UCSD-AML1 (cell line): ENCODE data around the gene NPIPA1.
"Not testable (repeated sequence)": the region's sequence is repeated elsewhere in the genome, so short reads cannot be mapped to it uniquely, and the experiment has no call there.

Source experiments
- DNase-seq: peaks from one replicate; lab custom pipeline; 2025; ENCODE audit not compliant: unreplicated experiment; lab: John Stamatoyannopoulos, UW

NPIPA1 gene

DNA sequence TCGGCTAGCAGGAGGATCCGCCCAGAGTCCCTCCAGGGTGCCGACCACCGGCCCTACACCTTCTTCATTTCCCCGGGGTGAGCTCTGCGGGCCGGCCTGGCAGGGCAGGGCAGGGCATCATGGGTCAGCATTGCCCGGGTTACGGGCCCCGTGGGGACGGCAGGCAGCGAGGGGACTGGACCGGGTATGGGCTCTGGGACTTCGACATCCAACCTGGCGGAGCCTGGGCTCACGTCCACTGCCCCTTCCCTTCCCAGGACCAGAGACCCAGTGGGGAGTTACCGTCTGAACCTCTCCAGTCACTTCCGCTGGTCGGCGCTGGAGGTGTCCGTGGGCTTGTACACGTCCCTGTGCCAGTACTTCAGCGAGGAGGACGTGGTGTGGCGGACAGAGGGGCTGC, 7.0 kb upstream of the NPIPA1 start:
- not testable (repeated sequence) for DNase-seq

DNA sequence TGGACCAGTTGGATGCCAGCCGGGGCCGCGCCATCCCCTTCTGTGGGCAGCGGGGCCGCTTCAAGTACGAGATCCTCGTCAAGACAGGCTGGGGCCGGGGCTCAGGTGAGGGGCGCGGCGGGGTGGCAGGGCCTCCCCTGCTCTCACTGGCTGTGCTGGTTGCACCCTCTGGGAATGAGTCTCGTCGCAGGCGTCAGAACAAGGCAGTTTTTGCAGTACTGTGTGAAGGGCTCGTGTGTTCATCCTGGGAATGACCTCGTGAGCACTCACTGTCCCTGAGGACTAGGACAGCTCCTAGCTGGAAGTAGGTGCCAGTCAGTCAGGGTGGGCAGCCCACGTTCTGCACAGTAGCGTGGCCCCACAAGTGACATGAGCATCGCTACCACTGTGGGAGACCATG, 6.3 kb upstream of the NPIPA1 start:
- not testable (repeated sequence) for DNase-seq

- DNase-seq: not testable (repeated sequence)
Measured at GRCh38 chr16:14932581-14933375, 4.5 kb upstream of the NPIPA1 start.

DNA sequence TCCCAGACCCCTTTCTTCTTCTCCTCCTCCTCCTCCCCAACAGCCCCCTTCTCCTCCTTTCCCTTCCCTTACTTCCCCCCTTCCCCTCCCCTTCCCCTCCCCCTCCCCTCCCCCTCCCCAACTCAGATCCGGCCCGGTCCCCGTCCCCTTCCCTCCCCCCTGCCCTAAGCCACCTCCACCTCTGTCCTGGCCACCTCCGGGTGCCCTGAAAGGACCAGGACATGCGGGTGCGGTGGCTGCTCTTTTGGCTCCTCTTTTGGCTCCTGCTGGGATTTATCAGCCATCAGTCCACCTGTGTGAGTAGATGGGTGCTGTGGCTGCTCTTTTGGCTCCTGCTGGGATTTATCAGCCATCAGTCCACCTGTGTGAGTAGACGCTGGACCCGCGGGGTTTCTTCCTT, 751 bp downstream of the NPIPA1 start:
- not testable (repeated sequence) for DNase-seq

DNA sequence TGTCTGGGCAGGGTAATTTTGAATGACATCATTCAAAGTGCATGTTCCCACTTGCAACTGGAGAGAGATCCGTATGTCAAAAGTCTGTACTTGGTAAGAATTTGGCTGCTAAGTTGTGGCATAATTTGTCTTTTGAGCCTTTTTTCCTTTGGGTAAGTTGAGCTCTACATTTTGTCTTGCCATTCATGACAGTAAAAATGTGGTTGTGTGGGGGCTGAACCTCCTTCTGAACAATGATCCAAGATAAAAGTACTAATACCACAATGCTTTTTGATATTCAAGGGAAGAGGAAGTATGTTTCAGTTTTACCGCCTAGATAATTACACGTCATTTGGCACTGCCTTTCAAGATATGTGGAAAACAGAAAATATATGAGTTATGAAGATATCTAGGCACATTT, 5.4 kb downstream of the NPIPA1 start:
- DNase-seq: not testable (repeated sequence)

GRCh38 chr16:14955546-14956231, 18.4 kb downstream of the NPIPA1 start:
- DNase-seq: no peak

DNA sequence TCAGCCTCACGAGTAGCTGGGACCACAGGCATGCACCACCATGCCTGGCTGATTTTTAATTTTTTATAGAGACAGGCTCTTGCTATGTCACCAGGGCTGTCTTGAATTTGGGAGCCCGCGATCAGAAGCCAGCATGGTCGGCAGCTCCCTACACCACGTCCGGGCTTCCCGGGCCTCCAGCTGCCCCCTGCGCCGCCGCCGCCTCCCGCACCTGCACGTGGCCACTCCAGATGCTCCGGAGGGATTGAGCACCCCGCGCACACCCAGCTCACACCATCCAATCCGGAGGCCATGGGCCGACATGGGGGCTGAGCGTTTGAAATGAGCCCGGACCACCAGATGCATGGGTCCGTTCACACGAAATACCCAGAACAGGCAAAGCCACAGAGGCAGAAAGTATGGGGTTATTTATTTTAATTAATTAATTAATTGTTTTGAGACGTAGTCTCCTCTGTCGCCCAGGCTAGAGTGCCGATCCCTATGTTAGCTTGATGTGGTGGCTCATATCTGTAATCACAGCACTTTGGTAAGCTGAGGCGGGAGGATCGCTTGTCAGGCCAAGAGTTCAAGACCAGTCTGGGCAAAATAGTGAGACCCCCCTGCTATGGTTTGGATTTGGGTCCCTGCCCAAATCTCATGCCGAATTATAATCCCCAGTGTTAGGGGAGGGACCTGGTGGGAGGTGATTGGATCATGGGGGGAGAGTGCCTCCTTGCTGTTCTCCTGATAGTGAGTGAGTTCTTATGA, 20.5 kb downstream of the NPIPA1 start:
- no peak for DNase-seq

DNA sequence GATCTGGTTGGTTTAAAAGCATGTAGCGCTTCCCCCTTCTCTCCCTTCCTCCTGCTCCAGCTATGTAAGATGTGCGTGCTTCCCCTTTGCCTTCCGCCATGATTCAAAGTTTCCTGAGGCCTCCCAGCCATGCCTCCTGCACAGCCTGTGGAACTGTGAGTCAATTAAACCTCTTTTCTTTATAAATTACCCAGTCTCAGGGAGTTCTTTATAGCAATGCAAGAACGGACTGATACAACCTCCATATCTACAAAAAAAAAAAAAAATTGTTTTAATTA, 21.0 kb downstream of the NPIPA1 start:
- peak; percentile 13 for DNase-seq

- DNase-seq: no peak
Measured at GRCh38 chr16:14958970-14959369, 21.7 kb downstream of the NPIPA1 start.

DNA sequence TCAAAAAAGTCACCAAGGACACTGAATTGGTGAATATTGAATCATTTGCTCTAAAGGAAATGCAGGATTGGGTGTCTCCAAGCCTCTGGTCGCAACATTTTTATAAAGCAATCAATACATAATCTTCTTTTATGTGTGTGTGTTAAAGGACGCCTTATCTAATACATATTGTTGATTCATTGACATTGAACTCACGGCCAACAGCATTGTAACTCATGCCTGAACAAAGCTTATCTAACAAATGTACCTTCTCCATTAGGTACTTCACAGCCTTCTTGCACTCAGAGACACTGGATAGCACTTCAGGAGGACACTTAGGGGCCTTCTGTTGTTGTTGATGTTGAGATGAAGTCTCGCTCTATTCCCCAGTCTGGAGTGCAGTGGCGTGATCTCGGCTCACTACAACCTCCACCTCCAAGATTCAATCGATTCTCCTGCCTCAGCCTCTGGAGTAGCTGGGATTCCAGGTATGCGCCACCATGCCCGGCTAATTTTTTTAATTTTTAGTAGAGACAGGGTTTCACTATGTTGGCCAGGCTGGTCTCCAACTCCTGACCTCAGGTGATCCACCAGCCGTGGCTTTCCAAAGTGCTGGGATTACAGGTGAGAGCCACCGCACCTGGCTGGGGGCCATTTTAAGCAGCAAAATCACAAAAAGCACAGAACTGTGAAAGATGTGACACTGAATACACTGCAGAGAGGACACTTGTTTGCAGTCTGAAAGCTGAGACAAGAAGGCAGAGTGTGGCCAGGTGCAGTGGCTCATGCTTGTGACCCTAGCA, 24.4 kb downstream of the NPIPA1 start:
- DNase-seq: no peak

GRCh38 chr16:14963281-14964173, 26.3 kb downstream of the NPIPA1 start:
- no peak for DNase-seq

- no peak for DNase-seq
Measured at GRCh38 chr16:14965328-14965727, 28.1 kb downstream of the NPIPA1 start.

DNA sequence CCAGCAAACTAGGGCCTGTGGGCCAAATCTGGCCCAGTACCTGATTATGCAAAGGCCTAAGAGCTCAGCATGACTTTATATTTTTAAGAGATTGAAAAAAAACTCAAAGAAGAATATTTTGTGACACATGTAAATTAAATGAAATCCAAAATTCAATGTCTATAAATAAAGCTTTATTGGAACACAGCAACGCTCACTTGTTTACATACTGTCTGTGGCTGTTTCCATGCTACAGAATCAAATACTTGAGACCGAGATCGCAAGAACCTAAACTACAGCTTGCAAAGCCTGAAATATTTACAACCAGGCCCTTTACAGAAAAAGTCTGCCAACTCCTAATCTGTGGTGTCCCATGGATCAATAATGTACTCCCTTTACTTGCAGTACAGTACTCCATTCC, 32.6 kb downstream of the NPIPA1 start:
- DNase-seq: not testable (repeated sequence)

DNA sequence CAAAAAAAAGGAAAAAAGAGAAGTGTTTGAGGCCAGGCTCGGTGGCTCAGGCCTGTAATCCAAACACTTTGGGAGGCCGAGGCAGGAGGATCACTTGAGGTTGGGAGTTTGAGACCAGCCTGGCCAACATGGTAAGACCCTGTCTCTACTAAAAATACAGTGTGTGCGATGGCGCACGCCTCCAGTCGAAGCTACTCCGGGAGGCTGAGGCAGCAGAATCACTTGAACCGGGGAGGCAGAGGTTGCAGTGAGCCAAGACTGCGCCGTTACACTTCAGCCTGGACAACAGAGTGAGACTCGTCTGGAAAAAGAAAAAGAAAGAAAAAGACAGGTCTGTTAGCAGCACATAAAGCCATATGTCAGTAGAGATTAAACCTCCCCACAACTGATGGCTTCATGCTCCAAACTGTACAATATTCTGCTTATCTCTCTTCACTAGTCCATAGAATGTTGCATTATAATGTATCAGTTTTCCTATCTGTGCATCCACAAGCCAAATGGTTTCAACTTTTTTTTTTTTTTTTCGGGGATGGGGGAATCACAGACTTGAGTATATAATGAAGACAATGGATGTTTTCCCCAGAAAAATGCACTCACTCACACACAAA, 34.5 kb downstream of the NPIPA1 start:
- DNase-seq: not testable (repeated sequence)

DNA sequence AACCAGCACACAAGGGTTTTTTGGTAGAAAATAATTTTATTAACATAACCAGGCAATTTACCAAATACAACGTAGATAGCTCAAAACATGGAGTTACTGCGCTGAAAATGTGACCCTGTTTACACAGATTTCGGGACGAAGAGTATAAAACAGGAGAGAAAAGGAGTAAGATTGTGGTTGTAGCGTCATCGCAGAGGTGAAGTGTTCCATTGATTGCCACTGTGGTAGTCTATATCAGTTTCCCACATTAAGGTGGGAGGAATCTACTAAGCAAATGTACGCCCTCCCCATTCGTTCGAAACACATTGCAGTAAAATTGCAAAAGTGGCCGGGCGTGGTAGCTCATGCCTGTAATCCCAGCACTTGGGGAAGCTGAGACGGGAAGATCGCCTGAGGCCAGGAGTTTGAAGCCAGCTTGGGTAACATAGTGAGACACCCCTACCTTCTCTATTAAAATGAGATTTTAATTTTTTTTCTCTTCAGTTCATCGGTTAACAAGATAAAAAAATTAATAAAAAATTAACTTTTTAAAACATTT, 36.6 kb downstream of the NPIPA1 start:
- not testable (repeated sequence) for DNase-seq

DNA sequence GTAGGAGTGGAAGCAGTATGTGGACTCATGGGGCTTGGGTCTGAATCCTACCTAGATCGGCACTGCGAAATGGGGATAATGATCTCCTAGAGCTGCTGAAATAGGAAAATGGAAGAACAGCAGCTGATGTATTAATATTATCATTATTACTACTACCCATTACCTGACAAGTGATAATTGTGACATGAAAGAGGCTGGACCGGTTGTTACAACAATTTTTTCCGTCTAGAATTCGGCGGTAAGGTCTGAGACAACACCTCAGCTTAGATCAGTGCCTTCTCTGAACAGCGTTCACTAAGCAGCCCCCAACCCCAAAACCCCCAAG, 37.0 kb downstream of the NPIPA1 start:
- not testable (repeated sequence) for DNase-seq

GRCh38 chr16:14974656-14975417, 37.6 kb downstream of the NPIPA1 start, which contains the start of gene PDXDC1:
TSS of gene PDXDC1 (plus strand) at chr16:14975026. CDS start at chr16:14975200, 174 bp downstream.
- peak; percentile 92 for DNase-seq

DNA sequence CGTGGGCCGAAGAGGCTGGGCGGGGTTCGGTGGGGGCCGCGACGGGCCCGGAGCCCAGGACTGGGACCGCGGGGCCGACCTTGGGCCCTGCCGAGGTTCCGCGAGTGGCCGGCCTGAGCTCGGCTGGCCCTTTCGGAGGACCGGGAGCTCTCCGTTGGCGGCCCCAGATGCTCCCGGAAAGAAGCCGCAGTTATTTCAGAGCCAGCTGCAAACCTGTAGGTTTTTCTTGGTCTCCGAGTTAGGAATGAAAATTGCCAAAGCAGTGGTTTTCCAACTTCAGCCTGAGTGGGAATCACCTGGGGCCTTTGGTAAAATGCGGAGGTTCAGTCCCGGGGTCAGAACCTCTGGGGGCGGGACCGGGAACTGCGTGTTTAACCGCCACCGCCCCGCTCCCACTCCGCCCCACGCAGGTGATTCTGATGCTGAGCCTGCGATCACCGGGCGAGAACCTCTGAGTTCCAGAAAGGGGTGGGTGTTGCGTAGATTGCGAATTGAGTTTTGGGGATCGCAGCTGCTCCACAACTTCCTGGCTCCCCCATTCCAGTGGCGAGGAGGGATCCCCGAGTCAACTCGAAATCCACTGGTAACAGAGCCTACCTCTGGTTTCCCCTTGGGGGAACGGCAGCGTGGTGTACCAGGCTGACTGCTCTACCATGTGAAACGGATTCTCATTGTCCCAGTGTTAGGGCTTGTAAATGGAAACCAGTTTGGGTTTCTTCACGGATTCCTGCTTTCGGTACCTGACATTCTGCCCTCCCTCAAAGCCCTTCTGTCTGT, 38.4 kb downstream of the NPIPA1 start:
- peak; percentile 28 for DNase-seq
